Measurements from ENCODE around the gene SCGB1D1. TPM values are rescaled to one million over a fixed set of nuclear protein-coding genes. Genes with fewer than 3 reads are reported as not detected.

Gene SCGB1D1
- total RNA-seq, 1 donor from 2014 or later: not detected

- Mint-ChIP-seq H3K4me3 (ENCODE audit: unreplicated experiment) (no peak overlapping the region), H3K27ac (ENCODE audit: unreplicated experiment) (no peak overlapping the region), H3K4me1 (ENCODE audit: unreplicated experiment) (peaks cover 9% of the 10 kb centered on the region), H3K36me3 (ENCODE audit: unreplicated experiment) (no peaks in the 10 kb centered on the region), H3K27me3 (ENCODE audit: unreplicated experiment) (peaks cover 70% of the 10 kb centered on the region), H3K9me3 (ENCODE audit: unreplicated experiment) (peaks cover 4% of the 10 kb centered on the region)
- DNase-seq (ENCODE audit: extremely low spot score, unreplicated experiment): no peak
- TF ChIP-seq CTCF (IDR thresholded peaks at IDR 0.05): no peak
These were observed 20.6 kb upstream of the SCGB1D1 start for GRCh38 chr11:62169448-62169847.

DNA sequence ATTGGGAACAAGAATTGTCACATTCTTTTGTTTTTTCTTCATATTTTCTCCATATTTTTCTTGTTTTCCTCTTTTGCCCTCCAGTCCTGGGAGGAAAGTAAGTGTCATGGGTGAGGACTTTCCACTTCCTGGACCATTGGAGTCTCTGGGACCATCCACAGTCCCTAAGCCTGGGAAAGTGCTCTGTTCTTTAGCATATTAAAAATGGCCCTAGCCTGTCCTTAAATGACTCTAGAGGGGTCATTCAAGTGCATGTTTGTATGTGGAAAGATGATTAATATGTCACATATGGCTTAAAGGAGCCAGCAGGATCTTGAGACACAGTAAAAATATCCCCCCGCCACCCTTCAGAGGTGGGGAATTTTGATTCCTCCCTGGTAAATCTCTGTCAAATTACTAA lies 20.1 kb upstream of the SCGB1D1 start:
- Mint-ChIP-seq H3K36me3 (ENCODE audit: unreplicated experiment) (no peaks in the 10 kb centered on the region), H3K27me3 (ENCODE audit: unreplicated experiment) (peaks cover 72% of the 10 kb centered on the region), H3K4me3 (ENCODE audit: unreplicated experiment) (no peak overlapping the region), H3K9me3 (ENCODE audit: unreplicated experiment) (peaks cover 4% of the 10 kb centered on the region), H3K4me1 (ENCODE audit: unreplicated experiment) (peaks cover 9% of the 10 kb centered on the region), H3K27ac (ENCODE audit: unreplicated experiment) (no peak overlapping the region)
- DNase-seq (ENCODE audit: extremely low spot score, unreplicated experiment): no peak
- TF ChIP-seq CTCF (IDR thresholded peaks at IDR 0.05): no peak

GRCh38 chr11:62171261-62171723 lies 18.7 kb upstream of the SCGB1D1 start:
- Mint-ChIP-seq H3K36me3 (ENCODE audit: unreplicated experiment) (no peaks in the 10 kb centered on the region), H3K27ac (ENCODE audit: unreplicated experiment) (no peak overlapping the region), H3K9me3 (ENCODE audit: unreplicated experiment) (peaks cover 4% of the 10 kb centered on the region), H3K27me3 (ENCODE audit: unreplicated experiment) (peaks cover 74% of the 10 kb centered on the region), H3K4me1 (ENCODE audit: unreplicated experiment) (peaks cover 9% of the 10 kb centered on the region), H3K4me3 (ENCODE audit: unreplicated experiment) (peak overlapping the region; percentile 12)
- DNase-seq (ENCODE audit: extremely low spot score, unreplicated experiment): no peak
- TF ChIP-seq CTCF (IDR thresholded peaks at IDR 0.05): peak; percentile 58

DNA sequence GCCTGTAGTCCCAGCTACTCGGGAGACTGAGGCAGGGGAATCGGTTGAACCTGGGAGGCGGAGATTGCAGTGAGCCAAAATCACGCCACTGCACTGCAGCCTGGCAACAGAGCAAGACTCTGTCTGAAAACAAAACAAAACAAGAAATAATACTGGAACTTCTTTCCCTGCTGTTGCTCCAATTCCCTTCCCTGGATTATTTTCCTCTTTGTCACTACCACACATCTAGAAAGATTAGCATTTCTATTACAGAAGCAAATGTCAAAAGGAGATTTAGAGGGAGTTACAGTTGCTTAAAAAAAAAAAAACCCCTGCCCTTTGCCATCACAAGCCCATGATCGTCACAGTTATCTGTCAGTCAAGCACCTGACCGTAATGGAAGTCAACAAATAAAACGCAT lies 17.7 kb upstream of the SCGB1D1 start:
- no peak overlapping the region for H3K27ac Mint-ChIP-seq (ENCODE audit: unreplicated experiment)
- H3K9me3 Mint-ChIP-seq (ENCODE audit: unreplicated experiment): peaks cover 4% of the 10 kb centered on the region
- H3K4me1 Mint-ChIP-seq (ENCODE audit: unreplicated experiment): peaks cover 9% of the 10 kb centered on the region

GRCh38 chr11:62176766-62177165 lies 13.2 kb upstream of the SCGB1D1 start:
- Mint-ChIP-seq H3K27ac (ENCODE audit: unreplicated experiment) (no peak overlapping the region), H3K27me3 (ENCODE audit: unreplicated experiment) (peaks cover 61% of the 10 kb centered on the region), H3K4me3 (ENCODE audit: unreplicated experiment) (no peak overlapping the region), H3K9me3 (ENCODE audit: unreplicated experiment) (no peaks in the 10 kb centered on the region), H3K4me1 (ENCODE audit: unreplicated experiment) (no peaks in the 10 kb centered on the region), H3K36me3 (ENCODE audit: unreplicated experiment) (no peaks in the 10 kb centered on the region)
- no peak for DNase-seq (ENCODE audit: extremely low spot score, unreplicated experiment)
- no peak for TF ChIP-seq CTCF (IDR thresholded peaks at IDR 0.05)

More for the DNA sequence above, 17.7 kb upstream of the SCGB1D1 start:
- Mint-ChIP-seq H3K4me3 (ENCODE audit: unreplicated experiment) (no peak overlapping the region), H3K36me3 (ENCODE audit: unreplicated experiment) (no peaks in the 10 kb centered on the region), H3K27me3 (ENCODE audit: unreplicated experiment) (peaks cover 74% of the 10 kb centered on the region)
- TF ChIP-seq CTCF (IDR thresholded peaks at IDR 0.05): no peak
- no peak for DNase-seq (ENCODE audit: extremely low spot score, unreplicated experiment)

All from osteocyte (in vitro differentiated cells).